ENCODE data around the gene OR2H2.

DNA sequence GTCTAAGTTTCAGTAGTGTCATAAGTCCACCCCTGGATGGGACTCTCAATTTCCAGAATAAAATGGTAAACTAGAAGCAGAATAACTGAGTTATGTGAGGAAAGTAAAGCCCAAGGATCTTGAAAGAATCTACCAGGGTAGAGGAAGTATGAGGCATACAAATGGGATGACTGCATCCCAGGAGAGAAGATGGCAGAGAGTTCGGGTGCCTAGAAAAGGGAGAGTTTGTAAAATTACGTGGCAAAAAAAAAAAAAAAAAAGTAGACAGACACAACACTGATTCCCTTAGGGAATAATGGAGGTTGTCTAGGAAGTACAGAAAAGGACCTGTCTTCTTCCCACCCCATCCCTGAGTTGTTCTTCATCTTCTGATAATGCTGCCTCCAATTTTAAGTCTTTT lies 44.6 kb downstream of the OR2H2 start:
- TF ChIP-seq, protein P1, sequence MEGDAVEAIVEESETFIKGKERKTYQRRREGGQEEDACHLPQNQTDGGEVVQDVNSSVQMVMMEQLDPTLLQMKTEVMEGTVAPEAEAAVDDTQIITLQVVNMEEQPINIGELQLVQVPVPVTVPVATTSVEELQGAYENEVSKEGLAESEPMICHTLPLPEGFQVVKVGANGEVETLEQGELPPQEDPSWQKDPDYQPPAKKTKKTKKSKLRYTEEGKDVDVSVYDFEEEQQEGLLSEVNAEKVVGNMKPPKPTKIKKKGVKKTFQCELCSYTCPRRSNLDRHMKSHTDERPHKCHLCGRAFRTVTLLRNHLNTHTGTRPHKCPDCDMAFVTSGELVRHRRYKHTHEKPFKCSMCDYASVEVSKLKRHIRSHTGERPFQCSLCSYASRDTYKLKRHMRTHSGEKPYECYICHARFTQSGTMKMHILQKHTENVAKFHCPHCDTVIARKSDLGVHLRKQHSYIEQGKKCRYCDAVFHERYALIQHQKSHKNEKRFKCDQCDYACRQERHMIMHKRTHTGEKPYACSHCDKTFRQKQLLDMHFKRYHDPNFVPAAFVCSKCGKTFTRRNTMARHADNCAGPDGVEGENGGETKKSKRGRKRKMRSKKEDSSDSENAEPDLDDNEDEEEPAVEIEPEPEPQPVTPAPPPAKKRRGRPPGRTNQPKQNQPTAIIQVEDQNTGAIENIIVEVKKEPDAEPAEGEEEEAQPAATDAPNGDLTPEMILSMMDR (IDR thresholded peaks at IDR 0.05): no peak
- no peak for TF ChIP-seq POLR2A (IDR thresholded peaks at IDR 0.05)

Data from Peyer's patch (tissue), 4 donors.